Measurements from ENCODE around the gene TRIM8. TPM values are rescaled to one million over a fixed set of nuclear protein-coding genes. Genes with fewer than 3 reads are reported as not detected.

Gene TRIM8
- total RNA-seq, 1 experiment from 2014 or later, result 73.4 TPM

- DNase-seq (ENCODE audit: low read depth), result no peak
- in situ Hi-C loops (cut with HindIII; ENCODE audit: low pct_unique_long_range_greater_than_20kb, low sequenced_read_pairs), result no loop called here
Measured at GRCh38 chr10:102613785-102614184, 30.5 kb upstream of the TRIM8 start.

DNA sequence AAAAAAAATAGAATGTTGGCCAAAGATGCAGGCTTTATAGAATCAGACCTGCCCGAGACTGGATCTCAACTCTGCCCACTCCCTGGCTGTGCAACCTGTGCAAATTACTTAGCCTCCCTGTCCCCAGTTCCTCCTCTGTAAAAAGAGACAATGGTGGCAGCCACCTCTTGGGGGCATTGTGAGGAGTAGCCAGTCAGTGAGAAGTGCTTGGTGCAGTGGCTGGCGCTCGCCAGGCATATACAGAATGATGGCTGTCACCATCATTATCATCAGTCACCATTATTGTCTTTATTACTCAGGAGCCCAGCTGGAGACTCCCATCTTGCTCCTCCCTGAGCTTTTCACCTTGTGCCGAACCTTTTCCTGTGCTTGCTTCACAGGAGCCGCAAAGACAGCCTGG lies 29.4 kb upstream of the TRIM8 start:
- no peak for DNase-seq (ENCODE audit: low read depth)
- in situ Hi-C loops (cut with HindIII; ENCODE audit: low pct_unique_long_range_greater_than_20kb, low sequenced_read_pairs), result no loop called here

DNA sequence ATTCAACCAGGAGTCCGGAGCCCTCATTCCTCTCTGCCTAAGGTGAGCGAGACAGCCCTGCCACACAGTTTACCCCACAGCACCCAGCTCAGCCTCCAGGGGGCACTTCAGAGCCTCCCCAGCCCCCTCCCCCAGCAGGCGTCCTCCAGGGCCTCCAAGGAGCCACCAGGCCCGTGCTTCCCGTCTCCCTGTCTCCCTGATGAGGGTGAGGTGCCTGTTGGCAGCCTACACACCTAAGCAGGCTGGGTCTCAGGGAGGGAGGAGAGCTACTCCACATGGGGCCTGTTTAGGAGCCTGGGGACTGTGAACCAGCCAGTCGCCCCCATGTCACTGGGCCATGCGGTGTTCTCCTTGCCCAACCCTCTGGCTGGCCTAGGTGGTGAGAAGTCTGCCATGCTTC lies 28.9 kb upstream of the TRIM8 start:
- in situ Hi-C loops (cut with HindIII; ENCODE audit: low pct_unique_long_range_greater_than_20kb, low sequenced_read_pairs), result no loop called here
- DNase-seq (ENCODE audit: low read depth), result no peak

- DNase-seq (ENCODE audit: low read depth), result no peak
- in situ Hi-C loops (cut with HindIII; ENCODE audit: low pct_unique_long_range_greater_than_20kb, low sequenced_read_pairs), result no loop called here
Measured at GRCh38 chr10:102616066-102616770, 28.1 kb upstream of the TRIM8 start.

GRCh38 chr10:102617041-102617440 lies 27.2 kb upstream of the TRIM8 start:
- in situ Hi-C loops (cut with HindIII; ENCODE audit: low pct_unique_long_range_greater_than_20kb, low sequenced_read_pairs), result no loop called here
- no peak for DNase-seq (ENCODE audit: low read depth)

DNA sequence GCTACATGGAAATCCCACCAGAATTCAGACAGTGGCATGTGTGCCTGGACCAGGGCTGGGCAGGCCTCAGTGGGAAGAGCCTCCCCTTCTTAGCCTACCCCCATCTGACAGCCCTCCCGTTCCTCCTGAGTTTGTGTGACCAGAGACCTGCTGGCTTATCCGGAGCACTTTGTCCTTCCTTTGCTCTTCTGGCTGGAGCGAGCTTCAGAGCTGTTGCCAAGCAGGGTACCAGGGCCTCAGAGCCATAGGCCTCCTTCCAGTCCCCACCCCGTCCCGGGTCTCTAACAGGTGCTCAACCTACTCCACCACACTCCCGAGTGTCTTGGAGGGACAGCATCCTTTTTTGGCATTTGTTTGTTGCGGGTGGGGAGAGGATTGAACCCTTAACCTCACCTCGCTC lies 26.5 kb upstream of the TRIM8 start:
- in situ Hi-C loops (cut with HindIII; ENCODE audit: low pct_unique_long_range_greater_than_20kb, low sequenced_read_pairs), result no loop called here
- no peak for DNase-seq (ENCODE audit: low read depth)

- in situ Hi-C loops (cut with HindIII; ENCODE audit: low pct_unique_long_range_greater_than_20kb, low sequenced_read_pairs), result no loop called here
- DNase-seq (ENCODE audit: low read depth), result no peak
Measured at GRCh38 chr10:102619281-102619981, 24.8 kb upstream of the TRIM8 start.

GRCh38 chr10:102620138-102620590 lies 24.1 kb upstream of the TRIM8 start:
- in situ Hi-C loops (cut with HindIII; ENCODE audit: low pct_unique_long_range_greater_than_20kb, low sequenced_read_pairs), result no loop called here
- DNase-seq (ENCODE audit: low read depth), result no peak

DNA sequence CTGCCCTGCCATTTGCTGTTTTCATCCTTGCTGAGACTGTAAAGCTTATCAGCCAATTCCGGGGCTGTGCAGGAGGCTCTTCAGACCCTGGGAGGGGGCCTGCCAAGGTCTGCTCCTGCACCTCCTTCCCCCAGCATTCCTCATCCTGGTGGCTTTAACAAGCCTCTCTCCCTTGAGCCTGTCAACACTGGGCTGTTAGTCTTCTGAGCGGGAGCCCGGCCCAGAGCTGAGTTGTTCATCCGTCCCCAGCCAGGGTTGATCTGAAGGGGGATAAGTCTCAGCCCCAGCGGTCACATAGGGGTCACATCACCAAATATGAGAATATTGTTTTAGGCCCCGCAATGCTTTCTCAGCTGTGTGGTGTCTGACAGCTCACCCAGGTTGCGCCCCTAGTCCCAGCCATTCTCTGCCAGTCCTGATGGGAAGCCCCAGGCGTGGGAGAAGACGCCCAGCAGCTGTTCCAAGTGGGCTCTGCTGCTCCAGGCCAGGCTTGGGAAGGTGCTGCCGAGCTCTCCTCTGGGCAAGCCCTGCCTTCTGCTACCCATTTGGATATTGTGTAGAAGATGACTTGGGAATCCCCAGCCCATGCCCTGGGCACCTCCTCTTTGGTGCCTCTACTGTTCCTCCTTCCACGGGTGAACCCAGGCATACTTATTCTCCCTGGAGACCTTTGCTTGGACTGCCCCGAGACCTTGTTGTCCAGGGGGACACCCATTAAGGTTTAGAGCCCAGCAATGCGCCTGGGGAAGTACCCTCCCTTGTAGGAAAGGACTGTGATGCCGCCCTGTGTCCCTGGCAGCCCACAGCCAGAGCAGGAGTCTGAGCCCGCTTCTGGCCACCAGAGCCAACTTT lies 23.5 kb upstream of the TRIM8 start:
- DNase-seq (ENCODE audit: low read depth), result no peak
- in situ Hi-C loops (cut with HindIII; ENCODE audit: low pct_unique_long_range_greater_than_20kb, low sequenced_read_pairs), result no loop called here

DNA sequence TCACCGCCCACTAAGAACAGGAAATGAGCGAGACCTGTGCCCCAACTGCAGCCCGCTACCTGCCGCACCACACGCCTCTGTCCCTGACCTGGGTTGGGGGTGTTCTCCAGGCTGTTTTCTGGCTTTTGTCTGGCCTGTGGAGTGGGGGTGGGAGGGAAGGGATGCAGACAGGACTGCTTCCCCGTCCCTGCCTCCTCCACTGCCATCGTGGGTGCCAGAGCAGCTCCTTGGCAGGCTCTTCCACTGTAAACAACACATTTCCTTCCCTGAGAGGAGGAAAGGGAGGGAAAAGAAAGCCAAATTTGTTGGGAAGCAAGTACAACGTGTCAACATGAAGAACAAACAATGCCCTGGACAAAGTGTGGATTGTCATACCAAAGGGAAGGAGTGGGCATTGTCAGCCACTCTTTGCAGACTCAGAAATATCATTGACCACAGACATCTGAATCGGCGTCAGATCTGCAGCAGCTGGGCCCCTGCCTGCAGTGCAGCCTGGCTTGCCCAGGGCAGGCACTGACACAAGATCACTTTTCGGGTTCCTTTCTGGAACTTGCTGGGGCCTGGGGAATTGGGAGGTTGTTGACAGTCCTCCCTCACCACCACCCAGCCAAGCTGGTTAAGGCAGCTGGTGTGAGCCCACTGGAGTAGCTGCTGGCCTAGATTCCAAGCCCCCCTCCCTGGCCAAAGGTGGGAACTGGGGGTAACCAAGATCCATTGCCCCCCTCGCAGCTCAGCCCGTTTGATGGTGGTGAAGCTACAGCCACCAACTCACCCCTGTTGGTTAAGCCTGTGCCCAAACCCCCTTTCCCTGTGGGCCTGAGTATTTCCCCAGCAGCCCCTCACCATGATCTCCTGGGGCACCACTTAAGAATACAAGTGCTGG lies 22.6 kb upstream of the TRIM8 start:
- in situ Hi-C loops (cut with HindIII; ENCODE audit: low pct_unique_long_range_greater_than_20kb, low sequenced_read_pairs), result no loop called here
- no peak for DNase-seq (ENCODE audit: low read depth)

DNA sequence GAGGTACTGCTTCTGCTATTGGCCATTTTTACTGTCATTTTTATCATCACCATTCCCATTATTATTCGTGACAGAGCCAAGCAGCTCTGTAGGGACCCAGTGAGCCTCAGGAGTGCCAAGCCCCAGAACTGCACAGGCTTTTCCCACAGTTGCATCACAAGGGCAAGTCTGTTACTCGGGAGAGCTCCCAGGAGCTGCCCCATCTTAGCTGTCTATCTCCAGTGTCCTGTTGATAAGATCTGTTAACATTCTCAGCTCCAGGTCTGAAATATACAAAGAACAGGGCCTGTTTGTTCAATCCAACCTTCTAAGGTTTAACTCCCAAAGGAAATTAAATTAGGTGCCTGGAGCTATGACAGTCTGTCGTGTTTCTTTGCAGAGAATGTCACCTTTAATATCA lies 20.2 kb upstream of the TRIM8 start:
- in situ Hi-C loops (cut with HindIII; ENCODE audit: low pct_unique_long_range_greater_than_20kb, low sequenced_read_pairs), result no loop called here
- DNase-seq (ENCODE audit: low read depth), result no peak

- in situ Hi-C loops (cut with HindIII; ENCODE audit: low pct_unique_long_range_greater_than_20kb, low sequenced_read_pairs), result no loop called here
- DNase-seq (ENCODE audit: low read depth), result no peak
Measured at GRCh38 chr10:102624751-102625645, 19.3 kb upstream of the TRIM8 start.

GRCh38 chr10:102626026-102626685 lies 18.1 kb upstream of the TRIM8 start:
- in situ Hi-C loops (cut with HindIII; ENCODE audit: low pct_unique_long_range_greater_than_20kb, low sequenced_read_pairs), result no loop called here
- DNase-seq (ENCODE audit: low read depth), result no peak

GRCh38 chr10:102627291-102627735 lies 17.0 kb upstream of the TRIM8 start:
- no peak for DNase-seq (ENCODE audit: low read depth)
- in situ Hi-C loops (cut with HindIII; ENCODE audit: low pct_unique_long_range_greater_than_20kb, low sequenced_read_pairs), result no loop called here

DNA sequence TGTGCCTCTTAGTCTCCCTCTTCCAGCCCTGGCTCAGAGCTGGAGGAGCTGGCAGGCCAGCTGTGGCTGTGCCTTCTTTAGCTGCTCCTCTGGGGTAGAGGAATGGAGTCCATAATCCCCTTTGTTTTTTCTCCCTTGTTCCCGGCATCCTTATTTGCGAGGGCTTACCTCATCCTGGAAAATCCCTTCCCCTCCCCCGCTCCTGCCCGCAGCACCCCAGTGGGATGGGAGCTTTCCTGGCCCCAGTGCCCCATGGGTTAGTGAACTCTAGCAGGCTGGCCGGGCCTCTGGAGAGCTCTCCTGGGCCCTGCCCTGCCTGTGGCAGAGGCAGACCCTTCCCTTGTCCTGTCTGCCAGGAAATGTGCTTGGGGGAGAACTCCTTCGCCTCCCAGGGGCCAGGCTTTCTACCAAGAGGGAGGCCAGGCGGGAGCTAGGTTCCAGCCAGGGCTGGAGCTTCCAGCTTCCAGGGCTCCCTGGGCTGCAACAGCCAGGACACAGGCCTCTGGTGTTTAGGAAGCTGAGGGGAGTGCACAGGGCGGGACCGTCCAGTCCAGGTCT lies 16.5 kb upstream of the TRIM8 start:
- peak; percentile 64 for DNase-seq (ENCODE audit: low read depth)
- in situ Hi-C loops (cut with HindIII; ENCODE audit: low pct_unique_long_range_greater_than_20kb, low sequenced_read_pairs), result no loop called here

DNA sequence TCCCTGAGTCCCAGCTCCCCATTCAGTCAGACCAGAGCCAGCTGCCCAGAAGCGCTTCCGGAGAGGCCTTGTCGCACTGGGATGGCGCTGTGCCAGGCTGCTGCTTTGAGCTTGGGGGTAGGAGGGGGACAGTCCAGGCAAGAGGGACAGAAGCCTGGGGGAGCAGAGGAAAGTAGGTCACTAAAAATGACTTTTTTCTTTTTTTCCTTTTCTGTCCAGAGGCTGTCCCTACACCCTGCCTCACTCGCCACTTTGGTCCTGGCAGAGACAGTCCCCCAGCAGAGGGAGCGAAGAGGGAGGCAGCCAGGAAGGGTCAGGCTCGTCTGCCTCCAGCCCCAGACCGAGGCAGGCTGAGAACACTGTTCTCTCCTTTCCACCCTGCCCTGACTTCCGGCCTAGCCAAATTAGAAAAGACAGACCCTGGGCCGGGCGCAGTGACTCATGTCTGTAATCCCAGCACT lies 15.8 kb upstream of the TRIM8 start:
- in situ Hi-C loops (cut with HindIII; ENCODE audit: low pct_unique_long_range_greater_than_20kb, low sequenced_read_pairs), result no loop called here
- no peak for DNase-seq (ENCODE audit: low read depth)
